ENCODE results near the gene ZNF778. TPM values are rescaled to one million over a fixed set of nuclear protein-coding genes. Genes with fewer than 3 reads are reported as not detected.

The ZNF778 gene
- total and polyA plus RNA-seq, 2 of the 8 experiments (the other 6 are each of a cell fraction or from before 2014, with no cell fraction given) = 9.5 to 21.9 TPM

- no peak for TF ChIP-seq CHD7 (IDR thresholded peaks at IDR 0.05; ENCODE audit: insufficient replicate concordance, low read length)
- no peak for TF ChIP-seq NRF1 (IDR thresholded peaks at IDR 0.05; ENCODE audit: low read depth, low read length)
- no peak for TF ChIP-seq JUND (IDR thresholded peaks at IDR 0.05; ENCODE audit: low read length)
- TF ChIP-seq HDAC2 (IDR thresholded peaks at IDR 0.05; ENCODE audit: borderline replicate concordance in 1 of 2, low read depth in 2 of 2, low read length in 2 of 2) = no peak
- TF ChIP-seq KDM4A (IDR thresholded peaks at IDR 0.05; ENCODE audit: low read depth, low read length, severe bottlenecking) = no peak
- TF ChIP-seq SP4 (IDR thresholded peaks at IDR 0.05; ENCODE audit: low read length) = no peak
- no peak for TF ChIP-seq SIRT6 (IDR thresholded peaks at IDR 0.05; ENCODE audit: low read length)
- TF ChIP-seq CREB1 (IDR thresholded peaks at IDR 0.05) = no peak
- TF ChIP-seq JUN (IDR thresholded peaks at IDR 0.05; ENCODE audit: low read depth, low read length) = no peak
- TF ChIP-seq TCF12 (IDR thresholded peaks at IDR 0.05; ENCODE audit: low read depth, low read length) = no peak
- TF ChIP-seq SIN3A (conservative IDR thresholded peaks at IDR 0.05 in 1 of 2, IDR thresholded peaks at IDR 0.05 in 1 of 2; ENCODE audit: low read depth in 1 of 2, low read length in 2 of 2) = no peak
- TF ChIP-seq CBX8 (IDR thresholded peaks at IDR 0.05; ENCODE audit: borderline replicate concordance, low read depth, low read length) = no peak
Observed at GRCh38 chr16:89275284-89275584, 57.7 kb downstream of the ZNF778 start (continued).
